Stimulated activated CD4-positive, alpha-beta T cell treated with anti-CD3 and anti-CD28 coated beads, Interleukin-4, amount 100 ng/mL, for 48 hours (primary cell): Measurements from ENCODE around the gene PTPRN.
"Not testable (repeated sequence)": the region's sequence is repeated elsewhere in the genome, so short reads cannot be mapped to it uniquely, and the experiment has no call there.

ENCODE experiments used
- DNase-seq, 2 donors: peaks; one replicate each; pipeline ENCODE4 v3.0.0-alpha.2; 2020; ENCODE audit warnings: low read depth in 2 of 2

PTPRN gene

GRCh38 chr2:219287580-219288265 lies 21.5 kb downstream of the PTPRN start:
- DNase-seq = no peak

- not testable (repeated sequence) for DNase-seq
These were observed 22.1 kb downstream of the PTPRN start for GRCh38 chr2:219287116-219287440.

- DNase-seq = no peak
These were observed 22.6 kb downstream of the PTPRN start for GRCh38 chr2:219286436-219287115.

GRCh38 chr2:219285894-219286425 lies 23.2 kb downstream of the PTPRN start:
- DNase-seq = no peak

GRCh38 chr2:219285373-219285735 lies 23.8 kb downstream of the PTPRN start:
- DNase-seq = no peak

GRCh38 chr2:219284501-219285372 lies 24.5 kb downstream of the PTPRN start:
- no peak for DNase-seq

GRCh38 chr2:219282943-219283581 lies 26.1 kb downstream of the PTPRN start:
- DNase-seq = no peak

GRCh38 chr2:219282375-219282774 lies 26.8 kb downstream of the PTPRN start:
- DNase-seq = no peak

- DNase-seq = no peak
These were observed 27.6 kb downstream of the PTPRN start for GRCh38 chr2:219281588-219281987.

GRCh38 chr2:219280651-219281050 lies 28.6 kb downstream of the PTPRN start:
- no peak for DNase-seq

GRCh38 chr2:219279916-219280516 lies 29.2 kb downstream of the PTPRN start:
- DNase-seq = no peak

- peak; percentile 96 to 100 for DNase-seq
These were observed 29.9 kb downstream of the PTPRN start, which contains the start of gene DNAJB2 for GRCh38 chr2:219279151-219279915. DNAJB2 (plus strand) TSS chr2:219279366; CDS start chr2:219279834, 468 bp downstream.

- no peak for DNase-seq
These were observed 30.5 kb downstream of the PTPRN start for GRCh38 chr2:219278655-219279150.

- DNase-seq = peak; percentile 57 to 66
These were observed 31.2 kb downstream of the PTPRN start for GRCh38 chr2:219277703-219278654.

GRCh38 chr2:219274361-219274921 lies 34.8 kb downstream of the PTPRN start:
- no peak for DNase-seq

- no peak for DNase-seq
These were observed 35.3 kb downstream of the PTPRN start for GRCh38 chr2:219273937-219274336.

GRCh38 chr2:219272995-219273394 lies 36.2 kb downstream of the PTPRN start:
- no peak for DNase-seq

GRCh38 chr2:219272356-219272755 lies 36.8 kb downstream of the PTPRN start:
- DNase-seq = no peak

GRCh38 chr2:219271021-219271420 lies 38.2 kb downstream of the PTPRN start:
- DNase-seq = no peak
